GM12878 (cell line): Measurements from ENCODE around the gene SMIM10L1. TPM values are rescaled to one million over a fixed set of nuclear protein-coding genes. Genes with fewer than 3 reads are reported as not detected.

Experiments
- ATAC-seq: fragments of 200-7000 bp; cut with Tn5 transposase; 3 replicates; pipeline ENCODE4 v1.9.1; 2020; ENCODE audit warnings: mild to moderate bottlenecking, moderate library complexity
- BruUV-seq: library from RNA; stranded (reverse); fragments of 400-500 nt; replicated peaks from 2 replicates; lab custom pipeline; 2021; lab: Mats Ljungman, UMichigan
- CTCF ChIA-PET: fragments of 300-600 bp; sonication (Branson Sonifier 250); formaldehyde crosslinking; extraction: SDS; loops from one replicate; lab custom pipeline; 2021; ENCODE audit warnings: inconsistent platforms; lab: Yijun Ruan, JAX
- POLR2A ChIA-PET: fragments of 350-600 bp; formaldehyde crosslinking; extraction: SDS; loops from one replicate; lab custom pipeline; 2021; ENCODE audit warnings: inconsistent platforms; lab: Charles Lee
- RAD21 ChIA-PET: fragments of 300-600 bp; sonication (Branson Sonifier 250); formaldehyde crosslinking; loops from one replicate; lab custom pipeline; 2023; ENCODE audit warnings: antibody characterized with exemption; ENCODE audit not compliant: unreplicated experiment; lab: Charles Lee
- SMC1A ChIA-PET: fragments of 300-600 bp; sonication (Branson Sonifier 250); formaldehyde crosslinking; loops from one replicate; lab custom pipeline; 2023; ENCODE audit not compliant: unreplicated experiment, uncharacterized antibody; lab: Charles Lee
- DNase-seq: peaks from one replicate; pipeline ENCODE4 v3.0.0-alpha.2; 2011; ENCODE audit warnings: low read depth, low spot score
- FAIRE-seq: peaks from 3 replicates; lab custom pipeline; 2011; peaks lifted over from hg19 to GRCh38; lab: Jason Lieb, UNC
- H2AFZ ChIP-seq: 2 replicates; pipeline ENCODE4 v1.6.0; 2011; ENCODE audit warnings: low read depth, low read length, control low read depth; ENCODE audit not compliant: control insufficient read depth
- H3K27ac ChIP-seq: 2 replicates; pipeline ENCODE4 v1.5.1; 2011; ENCODE audit warnings: control low read depth; ENCODE audit not compliant: control insufficient read depth, insufficient read depth
- H3K27me3 ChIP-seq, 2 experiments: replicated peaks in 1 of 2; 2 replicates each; pipeline versions ENCODE4 v1.6.0 to v1.6.1; 2011; ENCODE audit warnings: low read length in 1 of 2; ENCODE audit not compliant: control insufficient read depth in 2 of 2, insufficient read depth in 2 of 2
- H3K36me3 ChIP-seq, 2 experiments: 2 replicates each; pipeline ENCODE4 v1.5.1; 2011; ENCODE audit warnings: low read length in 1 of 2; ENCODE audit not compliant: control insufficient read depth in 2 of 2, insufficient read depth in 2 of 2
- H3K4me1 ChIP-seq: 2 replicates; pipeline ENCODE4 v1.6.1; 2011; ENCODE audit warnings: mild to moderate bottlenecking, low read length, moderate library complexity, mixed read lengths; ENCODE audit not compliant: control insufficient read depth, insufficient read depth
- H3K4me2 ChIP-seq: 2 replicates; pipeline ENCODE4 v1.6.0; 2011; ENCODE audit warnings: control low read depth; ENCODE audit not compliant: control insufficient read depth, insufficient read depth
- H3K4me3 ChIP-seq: fragments of 200-600 bp; sonication (generic); 2 replicates; pipeline ENCODE4 v1.5.1; 2016
- H3K79me2 ChIP-seq: 2 replicates; pipeline ENCODE4 v1.6.0; 2011; ENCODE audit warnings: low read length; ENCODE audit not compliant: control insufficient read depth, insufficient read depth
- H3K9ac ChIP-seq: 2 replicates; pipeline ENCODE4 v1.8.0; 2011; ENCODE audit warnings: low read length, control low read depth, mixed read lengths; ENCODE audit not compliant: control insufficient read depth, insufficient read depth
- H3K9me3 ChIP-seq: replicated peaks from 3 replicates; pipeline ENCODE4 v1.5.1; 2011; ENCODE audit warnings: mild to moderate bottlenecking, low read length; ENCODE audit not compliant: control insufficient read depth, insufficient read depth
- H4K20me1 ChIP-seq: 2 replicates; pipeline ENCODE4 v1.6.0; 2011; ENCODE audit not compliant: control insufficient read depth, insufficient read depth
- ASH2L ChIP-seq: fragments of 300-600, 200-600 bp; sonication (generic); IDR thresholded peaks from 2 replicates; pipeline ENCODE4 v1.6.1; 2017; ENCODE audit warnings: low read depth, mild to moderate bottlenecking, borderline replicate concordance
- ATF7 ChIP-seq: fragments of 450-650 bp; IDR thresholded peaks from 2 replicates; pipeline ENCODE4 v1.6.1; 2016; ENCODE audit warnings: low read depth, mild to moderate bottlenecking
- GATAD2B ChIP-seq: fragments of 450-650 bp; conservative IDR thresholded peaks from 2 replicates; pipeline ENCODE4 v1.6.1; 2017; ENCODE audit warnings: low read depth, mild to moderate bottlenecking, moderate library complexity
- HCFC1 ChIP-seq: fragments of 150-350 bp; IDR thresholded peaks from 2 replicates; pipeline ENCODE4 v1.6.1; 2014; ENCODE audit warnings: low read length
- KDM1A ChIP-seq: fragments of 200-600 bp; sonication (generic); IDR thresholded peaks from 2 replicates; pipeline ENCODE4 v1.6.1; 2016; ENCODE audit warnings: borderline replicate concordance
- MAX ChIP-seq: IDR thresholded peaks from 2 replicates; pipeline ENCODE4 v1.6.1; 2012; ENCODE audit warnings: low read depth, low read length, improper control_type of control experiment
- NR2C1 ChIP-seq: fragments of 450-650 bp; IDR thresholded peaks from 2 replicates; pipeline ENCODE4 v1.6.1; 2017; ENCODE audit warnings: antibody characterized with exemption, mild to moderate bottlenecking, moderate library complexity
- POLR2A ChIP-seq: IDR thresholded peaks from 2 replicates; pipeline ENCODE4 v1.6.1; 2011; ENCODE audit warnings: low read depth, mild to moderate bottlenecking, low read length
- POLR2AphosphoS5 ChIP-seq: IDR thresholded peaks from 2 replicates; pipeline ENCODE4 v1.6.1; 2011; ENCODE audit warnings: mild to moderate bottlenecking, low read length, inconsistent platforms
- RBBP5 ChIP-seq: fragments of 200-600 bp; sonication (generic); conservative IDR thresholded peaks from 2 replicates; pipeline ENCODE4 v1.6.1; 2016
- SKIL ChIP-seq: fragments of 450-650 bp; IDR thresholded peaks from 2 replicates; pipeline ENCODE4 v1.6.1; 2017; ENCODE audit warnings: mild to moderate bottlenecking, low read depth, inconsistent platforms; ENCODE audit not compliant: poor library complexity, severe bottlenecking
- SREBF2 ChIP-seq: IDR thresholded peaks from 2 replicates; pipeline ENCODE4 v1.6.1; 2012; ENCODE audit warnings: mild to moderate bottlenecking, low read length
- STAT3 ChIP-seq: IDR thresholded peaks from 2 replicates; pipeline ENCODE4 v1.6.1; 2011; ENCODE audit warnings: low read depth, low read length, improper control_type of control experiment
- WRNIP1 ChIP-seq: IDR thresholded peaks from 2 replicates; pipeline ENCODE4 v1.6.1; 2011; ENCODE audit warnings: low read depth, low read length, improper control_type of control experiment, borderline replicate concordance
- ZNF217 ChIP-seq: fragments of 450-650 bp; IDR thresholded peaks from 2 replicates; pipeline ENCODE4 v1.6.1; 2017; ENCODE audit warnings: antibody characterized with exemption, mild to moderate bottlenecking
- ZNF622 ChIP-seq: fragments of 450-650 bp; IDR thresholded peaks from 2 replicates; pipeline ENCODE4 v1.6.1; 2017; ENCODE audit warnings: mild to moderate bottlenecking, inconsistent platforms
- WGBS: methylation state at CpG from one replicate; pipeline ENCODE4 v1.1.6; 2016; ENCODE audit warnings: low lambda C conversion rate; ENCODE audit not compliant: insufficient replicate concordance, insufficient coverage; ENCODE audit errors: missing lambda C conversion rate; 5-methylcytosine and 5-hydroxymethylcytosine counted together
- in situ Hi-C: fragments of 300-500 bp; cut with MboI; formaldehyde crosslinking; loops from 9 replicates; pipeline ENCODE4 v1.14.3; 2018; ENCODE audit warnings: mixed read lengths
- intact Hi-C: fragments of 100-400 bp; cut with micrococcal nuclease; formaldehyde crosslinking; loops from one replicate; pipeline ENCODE4 v1.14.2; 2022; ENCODE audit not compliant: unreplicated experiment
- polyA plus RNA-seq, 11 experiments: library from polyadenylated mRNA; depleted of rRNA in 4 of 11; unstranded in 6 of 11; stranded (reverse) in 5 of 11; fragments of >200 nt; fragmentation: Nextera tagmentation in 4 of 11; fragmentation: Illumina TruSeq in 1 of 11; extraction: Ambion mirVana in 4 of 11; extraction: Trizol in 1 of 11; gene quantifications; 1 replicate in 1 of 11; 2 replicates in 10 of 11; pipeline versions ENCODE4 v1.2.1 to v1.2.3, GENCODE V29; 2011 to 2016; ENCODE audit warnings: inconsistent platforms in 2 of 11, missing spikeins in 2 of 11, low read depth in 1 of 11
- total RNA-seq, 4 experiments: library from RNA; depleted of rRNA in 3 of 4; stranded (reverse); fragments of >200 nt in 3 of 4; fragmentation: Illumina TruSeq in 1 of 4; extraction: Trizol in 1 of 4; gene quantifications; 2 replicates each; pipeline versions ENCODE4 v1.2.1 to v1.2.3, GENCODE V29; 2013 to 2021

Gene SMIM10L1
- total and polyA plus RNA-seq, 10 of the 15 experiments (the other 5 are each of a cell fraction or from before 2014, with no cell fraction given): 3.3 to 10.5 (median 7.6) TPM

DNA sequence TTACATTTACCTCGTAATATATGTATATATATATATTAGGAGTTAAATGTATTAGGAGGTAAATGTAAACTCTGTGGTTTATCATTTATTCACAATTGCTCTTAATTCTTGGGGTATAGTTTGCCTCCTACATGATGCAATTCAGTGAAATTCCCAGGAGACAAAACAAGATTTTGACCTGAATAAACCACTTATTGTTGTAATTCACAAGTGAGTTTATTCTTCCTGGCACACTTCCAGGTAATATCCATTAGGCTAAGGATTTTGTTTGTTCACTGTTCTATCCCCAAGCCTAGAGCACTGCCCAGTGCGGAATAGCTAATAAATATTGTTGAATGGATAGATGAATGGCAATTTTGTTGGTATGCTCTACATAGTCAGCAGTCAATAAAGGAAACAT lies 3.0 kb downstream of the SMIM10L1 start (continued):
- no peak for TF ChIP-seq NR2C1
- TF ChIP-seq, all 136 proteins: peak for 0

GRCh38 chr12:11178250-11178649 lies 7.3 kb downstream of the SMIM10L1 start:
- DNase-seq: no peak
- 100% methylated on average over 1 of the region's 1 CpG for WGBS
- no peak overlapping the region for H3K9ac ChIP-seq
- H3K9me3 ChIP-seq: no peaks in the 10 kb centered on the region; the same call in 2 of the 3 replicates
- H3K27me3 ChIP-seq: no peaks in the 10 kb centered on the region
- no peak for ATAC-seq
- H2AFZ ChIP-seq: no peak overlapping the region
- peaks cover 11% of the 10 kb centered on the region for H3K79me2 ChIP-seq
- no peaks in the 10 kb centered on the region for H3K4me1 ChIP-seq
- in situ Hi-C loops: no loop called here
- no peak for FAIRE-seq
- H3K36me3 ChIP-seq: no peaks in the 10 kb centered on the region
- H4K20me1 ChIP-seq: no peaks in the 10 kb centered on the region
- CTCF ChIA-PET: no interaction called here
- no peak overlapping the region for H3K27ac ChIP-seq
- intact Hi-C loops: no loop called here
- no peak for TF ChIP-seq MAX
- TF ChIP-seq ZNF622: no peak
- no peak for TF ChIP-seq POLR2A
- TF ChIP-seq SREBF2: no peak
- no peak for TF ChIP-seq ATF7
- TF ChIP-seq ZNF217: no peak
- no peak for TF ChIP-seq GATAD2B
- TF ChIP-seq RBBP5: no peak
- no peak for TF ChIP-seq POLR2AphosphoS5
- no peak for TF ChIP-seq ASH2L
- TF ChIP-seq SKIL: no peak
- no peak for TF ChIP-seq WRNIP1
- TF ChIP-seq HCFC1: no peak
- TF ChIP-seq STAT3: no peak
- TF ChIP-seq KDM1A: no peak
- TF ChIP-seq, all 136 proteins: peak for 0
- ChIA-PET POLR2A (no interaction called here), SMC1A (interaction anchor here (2.0 kb wide), 1 partner anchor 8 kb away, joined by 5 read pairs; the partner anchor contains the start of gene TAS2R42), RAD21 (interaction anchor here (1.0 kb wide), 1 partner anchor 21 kb away, joined by 3 read pairs; no protein-coding TSS in a partner anchor)
- no peak overlapping the region for H3K4me2 ChIP-seq
- no peak overlapping the region for H3K4me3 ChIP-seq
- BruUV-seq: no TSS peak
